Endothelial cell of umbilical vein (primary cell): Measurements from ENCODE around the gene GIGYF2. TPM values are rescaled to one million over a fixed set of nuclear protein-coding genes. Genes with fewer than 3 reads are reported as not detected.

Source experiments
- BruUV-seq: library from RNA; stranded (reverse); fragments of 400-500 nt; replicated peaks from 2 replicates; lab custom pipeline; 2021; lab: Mats Ljungman, UMichigan
- CTCF ChIA-PET: fragments of 300-600, 350-600 bp; sonication (Branson Sonifier 250); formaldehyde crosslinking; loops from one replicate; lab custom pipeline; 2021; ENCODE audit warnings: antibody characterized with exemption, inconsistent platforms; lab: Charles Lee
- POLR2A ChIA-PET: fragments of 300-600, 350-600 bp; sonication (Branson Sonifier 250); formaldehyde crosslinking; loops from one replicate; lab custom pipeline; 2021; ENCODE audit warnings: antibody characterized with exemption, inconsistent platforms; lab: Charles Lee
- DNase-seq: peaks from one replicate; pipeline ENCODE4 v3.0.0-alpha.2; 2011; ENCODE audit warnings: low read depth, low spot score
- FAIRE-seq: peaks from 2 replicates; lab custom pipeline; 2011; peaks lifted over from hg19 to GRCh38; lab: Jason Lieb, UNC
- H2AFZ ChIP-seq: 2 replicates; pipeline ENCODE4 v1.6.0; 2012; ENCODE audit warnings: low read depth, low read length, control low read depth, inconsistent platforms
- H3K27ac ChIP-seq: 2 replicates; pipeline ENCODE4 v1.5.1; 2011; ENCODE audit warnings: low read depth, mild to moderate bottlenecking, control low read depth, low read length, moderate library complexity; ENCODE audit not compliant: insufficient read depth
- H3K27me3 ChIP-seq, 2 experiments: 2 replicates each; pipeline versions ENCODE4 v1.6.0 to v1.6.1; 2011; ENCODE audit warnings: low read length in 2 of 2, mixed read lengths in 1 of 2; ENCODE audit not compliant: control insufficient read depth in 2 of 2, insufficient read depth in 2 of 2
- H3K36me3 ChIP-seq, 2 experiments: 2 replicates in 1 of 2; 3 replicates in 1 of 2; pipeline ENCODE4 v1.5.1; 2011; ENCODE audit warnings: low read length in 2 of 2, mild to moderate bottlenecking in 1 of 2, moderate library complexity in 1 of 2; ENCODE audit not compliant: control insufficient read depth in 2 of 2, insufficient read depth in 2 of 2; ENCODE audit errors: extremely low read depth in 1 of 2
- H3K4me1 ChIP-seq: 3 replicates; pipeline ENCODE4 v1.5.1; 2011; ENCODE audit warnings: mild to moderate bottlenecking, low read length; ENCODE audit not compliant: control insufficient read depth, insufficient read depth; ENCODE audit errors: extremely low read depth
- H3K4me2 ChIP-seq: 2 replicates; pipeline ENCODE4 v1.6.1; 2011; ENCODE audit warnings: low read length, control low read depth, mixed read lengths; ENCODE audit not compliant: insufficient read depth
- H3K4me3 ChIP-seq, 3 experiments: fragments of 200-600 bp in 1 of 3; sonication (generic), shearing (Covaris generic) in 1 of 3; replicated peaks in 1 of 3; 2 replicates each; pipeline ENCODE4 v1.5.1; 2011 to 2016; ENCODE audit warnings: control low read depth in 3 of 3, low read length in 3 of 3, mild to moderate bottlenecking in 2 of 3, inconsistent platforms in 1 of 3, low read depth in 1 of 3, moderate library complexity in 1 of 3; ENCODE audit not compliant: insufficient read depth in 1 of 3
- H3K79me2 ChIP-seq: 2 replicates; pipeline ENCODE4 v1.6.0; 2012; ENCODE audit warnings: low read length, inconsistent platforms; ENCODE audit not compliant: control insufficient read depth, insufficient read depth
- H3K9ac ChIP-seq: replicated peaks from 2 replicates; pipeline ENCODE3; 2011; ENCODE audit warnings: low read length, control low read depth; ENCODE audit not compliant: insufficient read depth; ENCODE audit errors: extremely low read depth
- H3K9me1 ChIP-seq: replicated peaks from 3 replicates; pipeline ENCODE4 v1.6.0; 2011; ENCODE audit warnings: mild to moderate bottlenecking, low read length; ENCODE audit not compliant: control insufficient read depth, insufficient read depth; ENCODE audit errors: extremely low read depth
- H3K9me3 ChIP-seq: replicated peaks from 2 replicates; pipeline ENCODE4 v1.5.1; 2012; ENCODE audit warnings: low read length, inconsistent platforms; ENCODE audit not compliant: control insufficient read depth, insufficient read depth
- H4K20me1 ChIP-seq: replicated peaks from 2 replicates; pipeline ENCODE3; 2011; ENCODE audit warnings: mild to moderate bottlenecking, low read length; ENCODE audit not compliant: control insufficient read depth, insufficient read depth; ENCODE audit errors: extremely low read depth
- EZH2 ChIP-seq: IDR thresholded peaks from 2 replicates; pipeline ENCODE4 v1.6.1; 2012; ENCODE audit warnings: borderline replicate concordance, low read depth, mild to moderate bottlenecking, moderate library complexity, low read length, inconsistent platforms; ENCODE audit not compliant: severe bottlenecking
- FOS ChIP-seq: IDR thresholded peaks from 2 replicates; pipeline ENCODE4 v1.6.1; 2011; ENCODE audit warnings: mild to moderate bottlenecking, low read length, moderate library complexity, borderline replicate concordance; ENCODE audit not compliant: insufficient read depth
- GATA2 ChIP-seq: IDR thresholded peaks from 2 replicates; pipeline ENCODE4 v1.7.0; 2011; ENCODE audit warnings: low read depth, mild to moderate bottlenecking, moderate library complexity, mixed read lengths, low read length; ENCODE audit not compliant: insufficient read length, insufficient read depth
- JUN ChIP-seq: IDR thresholded peaks from 2 replicates; pipeline ENCODE4 v1.6.1; 2011; ENCODE audit warnings: borderline replicate concordance, low read depth; ENCODE audit not compliant: insufficient read length, insufficient read depth
- MAX ChIP-seq: IDR thresholded peaks from 2 replicates; pipeline ENCODE4 v1.6.1; 2011; ENCODE audit not compliant: insufficient read depth, insufficient read length
- MYC ChIP-seq: IDR thresholded peaks from one replicate; pipeline ENCODE4 v1.6.1; 2011; ENCODE audit warnings: mild to moderate bottlenecking, low read depth, low read length
- POLR2A ChIP-seq: IDR thresholded peaks from 2 replicates; pipeline ENCODE4 v1.6.1; 2012; ENCODE audit warnings: low read depth, mild to moderate bottlenecking, control low read depth, low read length
- POLR2AphosphoS5 ChIP-seq: IDR thresholded peaks from 2 replicates; pipeline ENCODE4 v1.6.1; 2012; ENCODE audit warnings: low read depth, mild to moderate bottlenecking, control low read depth, low read length, moderate library complexity; ENCODE audit not compliant: insufficient read depth
- dilution Hi-C: fragments of 300-500 bp; cut with MboI; formaldehyde crosslinking; loops from one replicate; pipeline ENCODE4 v1.15.0; 2019; ENCODE audit warnings: low sequenced_read_pairs; ENCODE audit not compliant: extremely low pct_ligation_motif_present
- intact Hi-C: fragments of 100-400 bp; cut with micrococcal nuclease; formaldehyde crosslinking; loops from one replicate; pipeline ENCODE4 v1.10.0; 2022
- polyA plus RNA-seq, 4 experiments: library from polyadenylated mRNA; depleted of rRNA in 3 of 4; stranded (reverse) in 3 of 4; unstranded in 1 of 4; fragments of >200 nt; gene quantifications; 2 replicates each; pipeline versions ENCODE4 v1.2.1 to v1.2.3, GENCODE V29; 2011 to 2012; ENCODE audit warnings: missing spikeins in 1 of 4
- total RNA-seq: library from RNA; stranded (reverse); gene quantifications from 2 replicates; pipeline ENCODE4 v1.2.3, GENCODE V29; 2021
- TF ChIP-seq, protein P1 (sequence below), 2 donors: IDR thresholded peaks; 1 replicate in 1 of 2; 2 replicates in 1 of 2; pipeline ENCODE4 v1.5.1; 2011; ENCODE audit warnings: low read length in 2 of 2, mild to moderate bottlenecking in 2 of 2, moderate library complexity in 2 of 2, control low read depth in 1 of 2, inconsistent platforms in 1 of 2, low read depth in 1 of 2; ENCODE audit not compliant: insufficient read depth in 1 of 2; ENCODE audit errors: extremely low read depth in 1 of 2

The GIGYF2 gene
- total and polyA plus RNA-seq, 2 donors (not counting 3 experiments of a cell fraction or from before 2014, with no cell fraction given) = 22.9 to 56.4 TPM

DNA sequence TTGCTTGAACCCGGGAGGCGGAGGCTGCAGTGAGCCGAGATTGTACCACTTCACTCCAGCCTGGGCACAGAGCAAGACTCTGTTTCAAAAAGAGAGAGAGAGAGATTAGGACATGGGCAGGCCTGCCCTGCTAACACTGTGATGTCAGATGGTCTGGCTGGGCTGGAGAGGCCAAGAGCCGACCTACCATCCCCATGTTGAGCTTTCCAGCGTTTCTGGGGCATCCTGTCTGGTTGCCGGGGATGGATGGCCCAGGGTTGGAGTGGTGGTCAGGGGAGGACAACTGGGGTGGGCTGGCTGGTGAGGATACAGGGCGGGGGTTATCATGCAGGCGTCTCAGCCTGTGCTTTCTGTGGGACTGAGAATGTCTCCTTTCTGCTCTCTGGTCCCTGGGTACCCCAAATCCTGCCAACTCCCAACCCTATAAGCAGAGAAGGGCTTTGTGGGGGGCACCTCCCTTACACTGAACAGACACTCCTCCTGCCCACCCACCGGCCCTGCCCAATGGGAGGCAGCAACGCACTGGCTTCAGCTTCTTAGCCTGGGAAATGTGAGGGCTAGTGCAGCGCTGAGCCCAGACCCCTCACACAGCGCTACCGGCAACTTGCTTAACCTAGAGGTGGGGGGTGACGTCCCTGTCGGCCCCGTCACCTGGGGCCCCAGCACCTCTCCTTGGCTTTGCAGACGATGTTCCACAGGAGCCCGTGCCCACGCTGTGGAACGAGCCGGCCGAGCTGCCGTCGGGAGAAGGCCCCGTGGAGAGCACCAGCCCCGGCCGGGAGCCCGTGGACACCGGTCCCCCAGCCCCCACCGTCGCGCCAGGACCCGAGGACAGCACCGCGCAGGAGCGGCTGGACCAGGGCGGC lies 178.4 kb downstream of the GIGYF2 start:
- no peak overlapping the region for H3K4me3 ChIP-seq
- H3K36me3 ChIP-seq = no peaks in the 10 kb centered on the region
- H3K9ac ChIP-seq = no peak overlapping the region
- DNase-seq (peak; percentile 18), FAIRE-seq (no peak)
- no peaks in the 10 kb centered on the region for H3K4me1 ChIP-seq
- no peaks in the 10 kb centered on the region for H3K79me2 ChIP-seq
- H3K27ac ChIP-seq = no peak overlapping the region
- H3K9me3 ChIP-seq = no peaks in the 10 kb centered on the region
- CTCF ChIA-PET = interaction anchor here (0.8 to 3.0 kb wide), 4 partner anchors 26 to 178 kb away, joined by 3 to 31 read pairs (median 6); no protein-coding TSS in a partner anchor
- dilution Hi-C loops = no loop called here
- H3K27me3 ChIP-seq = no peaks in the 10 kb centered on the region
- TF ChIP-seq MAX = no peak
- no peak for TF ChIP-seq POLR2A
- no peak for TF ChIP-seq POLR2AphosphoS5
- intact Hi-C loops = loop anchor here (1.0 kb wide), 1 partner anchor 376 kb away; the partner anchor contains the start of gene ATG16L1
- H2AFZ ChIP-seq = no peak overlapping the region
- H4K20me1 ChIP-seq = no peaks in the 10 kb centered on the region
- H3K4me2 ChIP-seq = no peak overlapping the region
- BruUV-seq = no TSS peak
- POLR2A ChIA-PET = no interaction called here
- H3K9me1 ChIP-seq = no peaks in the 10 kb centered on the region

DNA sequence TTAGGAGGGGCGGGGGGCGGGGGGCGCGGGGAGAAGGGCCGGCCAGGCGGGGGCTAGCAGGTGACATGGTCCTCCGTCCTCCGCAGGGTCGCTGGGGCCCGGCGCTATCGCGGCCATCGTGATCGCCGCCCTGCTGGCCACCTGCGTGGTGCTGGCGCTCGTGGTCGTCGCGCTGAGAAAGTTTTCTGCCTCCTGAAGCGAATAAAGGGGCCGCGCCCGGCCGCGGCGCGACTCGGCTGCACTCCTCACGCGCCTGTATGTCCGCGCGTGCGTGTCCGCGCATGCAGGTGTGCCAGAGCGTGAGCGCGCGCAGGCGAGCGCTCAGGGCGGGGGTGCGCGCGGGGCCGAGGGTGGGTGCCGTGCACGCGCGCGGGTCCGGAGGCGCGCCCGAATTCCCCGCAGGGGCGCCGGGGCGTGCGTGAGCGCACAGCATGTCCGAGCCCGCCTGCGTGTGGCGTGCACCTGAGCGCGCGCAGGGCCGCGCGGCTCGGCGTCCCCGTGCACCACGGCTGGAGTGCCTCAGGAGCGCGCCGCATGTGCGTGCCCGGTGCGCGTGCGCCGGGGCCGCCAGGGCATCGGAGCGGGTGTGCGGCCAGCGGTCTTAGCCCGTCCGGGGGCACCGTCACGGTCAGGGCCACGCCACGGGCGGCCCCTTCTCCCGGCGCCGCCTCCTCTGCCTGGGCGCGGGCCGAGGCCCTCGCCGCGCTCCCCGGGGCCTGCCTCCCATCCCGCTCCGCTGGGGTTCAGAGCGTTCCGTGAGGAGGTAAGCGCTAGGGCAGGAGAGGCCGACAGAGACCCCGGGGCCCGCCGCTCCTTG lies 179.2 kb downstream of the GIGYF2 start:
- TF ChIP-seq POLR2A = no peak
- TF ChIP-seq JUN = no peak
- TF ChIP-seq GATA2 = no peak
- no peak for TF ChIP-seq MAX
- TF ChIP-seq MYC = no peak
- TF ChIP-seq, protein P1, sequence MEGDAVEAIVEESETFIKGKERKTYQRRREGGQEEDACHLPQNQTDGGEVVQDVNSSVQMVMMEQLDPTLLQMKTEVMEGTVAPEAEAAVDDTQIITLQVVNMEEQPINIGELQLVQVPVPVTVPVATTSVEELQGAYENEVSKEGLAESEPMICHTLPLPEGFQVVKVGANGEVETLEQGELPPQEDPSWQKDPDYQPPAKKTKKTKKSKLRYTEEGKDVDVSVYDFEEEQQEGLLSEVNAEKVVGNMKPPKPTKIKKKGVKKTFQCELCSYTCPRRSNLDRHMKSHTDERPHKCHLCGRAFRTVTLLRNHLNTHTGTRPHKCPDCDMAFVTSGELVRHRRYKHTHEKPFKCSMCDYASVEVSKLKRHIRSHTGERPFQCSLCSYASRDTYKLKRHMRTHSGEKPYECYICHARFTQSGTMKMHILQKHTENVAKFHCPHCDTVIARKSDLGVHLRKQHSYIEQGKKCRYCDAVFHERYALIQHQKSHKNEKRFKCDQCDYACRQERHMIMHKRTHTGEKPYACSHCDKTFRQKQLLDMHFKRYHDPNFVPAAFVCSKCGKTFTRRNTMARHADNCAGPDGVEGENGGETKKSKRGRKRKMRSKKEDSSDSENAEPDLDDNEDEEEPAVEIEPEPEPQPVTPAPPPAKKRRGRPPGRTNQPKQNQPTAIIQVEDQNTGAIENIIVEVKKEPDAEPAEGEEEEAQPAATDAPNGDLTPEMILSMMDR (IDR thresholded peaks at IDR 0.05; ENCODE audit: extremely low read depth in 1 of 2, insufficient read depth in 1 of 2, low read depth in 1 of 2, low read length in 2 of 2) = peak; percentile 26 to 46
- no peak for TF ChIP-seq FOS
- TF ChIP-seq POLR2AphosphoS5 = no peak
- peak; percentile 41 for TF ChIP-seq EZH2
- no peak overlapping the region for H3K9ac ChIP-seq
- intact Hi-C loops = no loop called here
- H3K27me3 ChIP-seq = no peaks in the 10 kb centered on the region
- DNase-seq = no peak
- CTCF ChIA-PET = interaction anchor here (1.0 to 3.0 kb wide), 2 partner anchors 52 to 152 kb away, joined by 3 to 31 read pairs; no protein-coding TSS in a partner anchor
- no peak for FAIRE-seq
- POLR2A ChIA-PET = no interaction called here
- H3K9me3 ChIP-seq = no peaks in the 10 kb centered on the region
- H2AFZ ChIP-seq = peak overlapping the region; percentile 66
- no peaks in the 10 kb centered on the region for H3K79me2 ChIP-seq
- dilution Hi-C loops = no loop called here
- H3K27ac ChIP-seq = no peak overlapping the region
- no peaks in the 10 kb centered on the region for H3K36me3 ChIP-seq
- peak overlapping the region in 2 of 3 experiments; percentile 29 to 45 for H3K4me3 ChIP-seq
- no peaks in the 10 kb centered on the region for H3K9me1 ChIP-seq
- H3K4me2 ChIP-seq = peak overlapping the region; percentile 57
- no peaks in the 10 kb centered on the region for H3K4me1 ChIP-seq
- no TSS peak for BruUV-seq
- no peaks in the 10 kb centered on the region for H4K20me1 ChIP-seq
